Eye (tissue), 1 donor: ENCODE data around the gene ADARB1.

Experiments used
- DNase-seq: peaks from one replicate; pipeline ENCODE4 v3.0.0-alpha.2; 2015

ADARB1 gene

GRCh38 chr21:45039317-45040156 lies 34.8 kb upstream of the ADARB1 start:
- DNase-seq, result no peak

GRCh38 chr21:45040157-45040711 lies 34.1 kb upstream of the ADARB1 start:
- DNase-seq, result no peak

GRCh38 chr21:45040739-45041138 lies 33.6 kb upstream of the ADARB1 start:
- DNase-seq, result no peak

- no peak for DNase-seq
Measured at GRCh38 chr21:45041351-45041805, 33.0 kb upstream of the ADARB1 start.

- DNase-seq, result no peak
Measured at GRCh38 chr21:45041984-45042663, 32.3 kb upstream of the ADARB1 start.

GRCh38 chr21:45042664-45043161 lies 31.7 kb upstream of the ADARB1 start:
- DNase-seq, result no peak

GRCh38 chr21:45043541-45044020 lies 30.8 kb upstream of the ADARB1 start:
- DNase-seq, result no peak

GRCh38 chr21:45045481-45045880 lies 28.9 kb upstream of the ADARB1 start:
- DNase-seq, result no peak

- DNase-seq, result no peak
Measured at GRCh38 chr21:45047257-45047656, 27.1 kb upstream of the ADARB1 start.

- DNase-seq, result no peak
Measured at GRCh38 chr21:45048026-45048698, 26.2 kb upstream of the ADARB1 start.

- DNase-seq, result no peak
Measured at GRCh38 chr21:45048968-45049367, 25.4 kb upstream of the ADARB1 start.

- peak; percentile 63 for DNase-seq
Measured at GRCh38 chr21:45049714-45050344, 24.6 kb upstream of the ADARB1 start.

GRCh38 chr21:45050345-45050796 lies 24.0 kb upstream of the ADARB1 start:
- DNase-seq, result peak; percentile 54

GRCh38 chr21:45050797-45051489 lies 23.4 kb upstream of the ADARB1 start:
- DNase-seq, result no peak

- no peak for DNase-seq
Measured at GRCh38 chr21:45051580-45052434, 22.6 kb upstream of the ADARB1 start.

GRCh38 chr21:45052960-45053359 lies 21.4 kb upstream of the ADARB1 start:
- DNase-seq, result no peak

- DNase-seq, result no peak
Measured at GRCh38 chr21:45053561-45054226, 20.7 kb upstream of the ADARB1 start.

GRCh38 chr21:45054227-45054926 lies 20.0 kb upstream of the ADARB1 start:
- peak; percentile 30 for DNase-seq

GRCh38 chr21:45054927-45055612 lies 19.3 kb upstream of the ADARB1 start:
- no peak for DNase-seq
